HG03460 (cell line): ENCODE data around the gene WNT11.

Experiments
- ATAC-seq: cut with Tn5 transposase; IDR thresholded peaks from one replicate; pipeline ENCODE4 v1.9.1; 2021; ENCODE audit not compliant: unreplicated experiment

Gene WNT11

DNA sequence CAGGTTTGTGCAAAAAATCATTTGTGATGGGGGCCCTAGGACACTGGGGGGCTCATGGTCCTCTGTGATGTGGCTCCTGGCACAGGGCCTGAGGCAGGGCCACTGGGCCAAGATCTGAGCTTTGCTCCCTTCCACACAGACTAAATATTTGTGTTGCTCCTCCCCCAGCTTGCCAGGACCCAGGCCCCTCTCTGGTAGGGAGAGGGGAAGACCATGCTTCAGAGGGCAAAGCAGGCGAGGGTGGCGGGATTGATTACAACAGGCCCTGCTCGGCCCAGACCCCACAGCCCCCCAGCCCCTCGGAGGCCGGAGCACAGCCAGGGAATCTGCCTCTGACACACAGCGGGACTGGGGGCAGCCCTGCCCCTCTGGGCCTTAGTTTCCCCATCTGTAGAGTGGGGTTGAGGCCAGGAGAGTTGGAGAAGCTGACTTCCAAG, 29.0 kb downstream of the WNT11 start:
- ATAC-seq, result no peak

DNA sequence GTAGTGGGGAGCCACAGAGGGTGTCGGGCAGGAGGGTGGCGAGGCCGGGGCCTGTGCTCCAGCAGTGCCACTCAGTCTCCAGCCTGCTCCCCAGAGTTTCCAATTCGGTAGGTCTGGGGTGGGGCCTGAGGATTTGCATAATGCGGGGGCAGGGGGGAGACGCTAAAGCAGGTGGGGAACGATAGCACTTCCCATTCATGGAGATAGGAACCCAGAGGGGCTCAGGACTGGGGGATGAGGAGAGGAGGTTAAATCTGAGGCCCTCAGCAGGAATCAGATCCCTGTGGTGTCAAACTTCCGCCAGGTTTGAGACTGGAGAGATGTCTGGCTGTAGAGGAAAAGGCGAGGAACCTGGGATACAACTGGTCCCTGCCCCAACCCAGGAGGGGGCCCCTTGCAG, 29.8 kb downstream of the WNT11 start:
- no peak for ATAC-seq

DNA sequence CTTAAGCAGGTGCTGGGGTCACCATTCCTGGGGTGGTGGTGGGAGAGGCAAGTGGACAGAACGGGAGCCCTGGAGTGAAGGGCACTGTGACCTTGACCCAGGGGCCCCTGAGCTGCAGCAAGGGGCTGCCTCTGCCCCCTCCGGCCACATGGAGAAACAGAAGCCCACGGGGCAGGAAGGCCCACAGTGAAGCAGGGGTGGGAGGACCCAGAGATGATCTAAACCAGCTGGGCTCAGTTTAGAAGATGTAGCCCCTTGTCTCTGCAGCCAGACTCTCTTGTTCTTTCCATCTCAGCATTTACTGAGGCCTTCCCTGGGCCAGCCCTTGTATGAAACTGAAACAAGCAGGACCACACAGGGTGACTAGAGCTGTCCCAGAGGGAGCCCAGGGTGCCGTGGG, 30.5 kb downstream of the WNT11 start:
- ATAC-seq, result no peak

DNA sequence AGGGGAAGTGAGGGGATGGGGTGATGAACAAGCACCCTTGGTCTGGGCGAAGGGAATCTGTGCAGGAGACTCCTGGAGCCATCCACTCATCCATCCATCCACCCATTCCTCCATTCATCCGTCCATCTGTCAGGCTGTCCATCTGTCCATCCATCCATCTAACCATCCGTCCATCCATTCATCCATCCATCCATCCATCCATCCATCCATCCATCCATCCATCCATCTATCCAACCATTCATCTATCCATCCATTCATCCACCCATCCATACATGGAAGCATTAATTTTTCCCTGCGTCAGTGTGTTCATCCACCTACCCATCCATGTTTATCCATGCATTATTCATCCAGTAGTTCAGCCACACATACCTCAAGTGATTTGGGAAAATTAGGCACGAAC, 32.0 kb downstream of the WNT11 start:
- no peak for ATAC-seq

DNA sequence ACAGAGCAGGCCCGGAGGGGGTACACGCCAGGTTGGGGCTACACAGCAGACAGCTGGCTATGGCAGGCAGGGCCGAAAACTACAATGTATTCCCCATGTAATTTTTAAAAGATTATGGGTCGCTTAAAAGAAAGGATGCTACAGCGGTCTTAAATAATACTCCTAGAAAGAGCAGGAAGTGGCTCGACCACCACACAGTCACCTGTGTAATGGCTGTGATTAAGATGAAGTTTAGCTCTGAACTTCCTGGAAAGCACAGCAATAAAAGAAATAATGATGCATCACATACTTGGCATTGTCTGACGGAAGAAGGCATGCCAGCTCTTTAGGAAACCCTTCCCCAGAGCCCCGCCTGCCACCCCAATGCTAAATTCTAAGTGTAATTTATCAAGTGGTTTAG, 32.6 kb downstream of the WNT11 start:
- no peak for ATAC-seq

DNA sequence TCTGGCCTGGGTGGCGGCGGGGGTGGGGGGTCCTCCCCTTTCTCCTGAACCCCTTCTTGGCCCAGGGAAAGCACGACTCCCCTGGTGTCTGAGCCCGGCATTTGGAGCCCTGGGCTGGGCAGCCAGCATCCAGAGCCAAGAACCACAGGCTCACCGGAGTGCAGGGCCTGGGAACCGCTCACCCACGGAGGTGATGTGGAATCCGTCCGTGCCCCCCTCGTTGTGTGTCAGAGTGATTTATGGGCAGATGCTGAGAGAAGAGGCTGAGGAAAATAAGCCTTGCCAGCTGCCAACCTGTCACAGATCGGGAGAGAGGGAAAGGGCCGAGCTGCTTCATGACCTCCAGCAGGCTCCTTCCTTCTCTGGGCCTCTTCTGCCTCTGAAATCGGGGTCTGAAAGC, 33.7 kb downstream of the WNT11 start:
- ATAC-seq, result no peak

DNA sequence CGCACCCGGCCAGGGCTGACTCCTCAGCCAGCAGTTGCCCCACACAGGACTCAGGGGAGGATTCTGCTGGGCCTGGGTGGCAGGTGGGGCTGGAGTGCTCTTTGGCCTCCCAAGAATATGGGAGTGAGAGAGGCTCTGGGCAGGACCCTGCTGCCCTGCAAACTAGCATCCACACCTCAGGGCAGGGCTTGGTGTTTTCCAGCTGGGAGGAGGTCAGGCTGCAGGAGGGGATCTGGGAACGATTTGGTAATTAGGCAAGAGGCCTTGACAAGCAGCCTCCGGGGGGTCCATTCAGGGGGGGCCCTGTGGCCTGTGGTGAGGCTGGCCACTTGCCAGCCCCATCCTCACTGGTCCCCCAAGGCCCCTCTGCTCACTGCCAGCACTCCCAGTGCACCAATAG, 35.8 kb downstream of the WNT11 start:
- ATAC-seq, result no peak

DNA sequence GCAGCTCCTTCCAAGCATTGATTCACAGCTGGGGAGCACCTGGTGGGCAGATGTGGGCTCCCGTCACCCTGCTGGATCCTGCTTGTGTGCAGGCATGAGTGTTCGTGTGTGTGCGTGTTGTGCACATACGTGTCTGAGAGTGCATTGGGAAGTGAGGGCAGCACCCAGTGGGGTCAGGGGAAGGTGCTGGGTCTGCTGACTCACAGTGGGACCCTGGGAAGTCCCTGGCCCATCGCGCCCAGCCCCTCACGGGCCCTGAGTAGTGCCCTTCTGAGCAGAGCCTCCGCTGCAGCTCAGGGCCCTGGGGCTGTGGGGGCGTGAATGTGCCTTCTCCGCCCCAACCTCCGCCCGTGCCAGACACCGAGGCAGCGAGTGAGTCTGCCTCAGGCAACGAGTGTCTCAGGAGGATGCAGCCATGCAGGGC, 36.8 kb downstream of the WNT11 start:
- no peak for ATAC-seq

DNA sequence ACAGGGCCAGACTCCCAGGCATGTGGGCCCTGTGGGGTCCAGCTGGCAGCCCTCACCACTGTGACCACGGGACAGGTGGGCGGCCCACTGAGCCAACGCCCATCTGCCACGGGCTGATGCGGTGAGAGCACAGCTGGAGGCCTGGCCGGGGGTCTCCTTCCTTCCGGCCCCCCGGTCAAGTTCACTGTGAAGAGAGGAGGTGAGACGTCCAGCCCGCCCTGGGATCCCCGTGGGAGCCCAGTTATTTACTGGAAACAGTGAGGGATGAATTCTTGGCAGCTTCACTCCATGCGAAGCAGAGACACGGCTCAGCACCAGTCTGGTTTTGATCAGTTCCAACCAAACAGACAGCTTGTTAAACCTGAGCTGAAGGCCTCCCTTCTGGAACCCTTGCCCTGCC, 38.7 kb downstream of the WNT11 start:
- no peak for ATAC-seq

DNA sequence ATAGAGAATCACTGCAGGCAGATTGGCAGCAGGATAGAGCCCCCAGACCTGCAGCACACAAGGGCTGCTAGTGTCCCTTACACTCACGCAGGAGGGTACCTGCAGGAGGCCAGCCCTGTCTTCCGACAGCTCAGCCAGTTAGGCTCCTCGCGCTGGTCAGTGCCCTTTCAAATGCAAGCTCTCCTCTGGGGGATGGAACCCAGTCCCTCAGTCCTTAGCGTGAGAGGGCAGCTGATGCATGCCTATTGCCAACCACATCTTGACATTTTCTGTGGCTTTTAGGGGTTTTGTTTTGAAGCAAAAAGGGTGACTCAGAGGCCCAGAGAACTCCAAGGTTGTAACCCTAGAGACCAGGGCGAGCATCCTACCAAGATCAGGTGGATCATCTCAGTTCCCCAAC, 40.0 kb downstream of the WNT11 start:
- ATAC-seq, result peak; percentile 51

DNA sequence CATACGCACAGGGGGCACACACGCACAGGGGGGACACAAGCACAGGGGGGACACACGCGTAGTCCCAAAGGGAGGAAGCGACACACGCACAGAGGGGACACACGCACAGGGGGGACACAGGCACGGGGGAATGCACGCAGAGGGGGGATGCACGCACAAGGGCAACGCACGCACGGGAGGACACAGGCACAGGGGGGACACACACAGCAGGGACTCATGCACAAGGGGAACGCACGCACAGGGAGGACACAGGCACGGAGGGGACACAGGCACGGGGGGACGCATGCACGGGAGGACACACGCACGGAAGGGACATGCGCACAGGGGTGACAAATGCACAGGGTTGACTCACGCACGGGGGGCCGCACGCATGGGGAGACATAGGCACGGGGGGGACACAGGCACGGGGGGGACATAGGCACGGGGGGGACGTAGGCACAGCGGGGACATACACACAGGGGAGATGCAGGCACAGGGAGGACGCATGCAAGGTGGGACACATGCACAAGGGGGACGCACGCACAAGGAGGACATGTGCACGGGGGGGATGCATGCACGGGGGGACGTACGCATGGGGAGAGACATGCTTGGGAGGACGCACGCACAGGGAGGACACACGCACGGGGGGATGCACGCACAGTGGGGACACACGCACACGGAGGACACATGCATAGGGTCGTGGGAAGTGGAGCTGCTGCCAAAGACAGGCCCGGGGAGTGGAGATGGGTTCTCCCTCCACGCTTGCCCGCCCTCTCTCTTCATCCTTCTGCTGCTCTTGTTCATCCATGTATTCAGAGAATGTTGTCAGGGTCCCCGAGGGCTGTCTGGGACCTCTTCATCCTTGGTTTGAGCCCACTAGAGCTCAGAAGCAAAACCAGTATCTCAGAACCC, 41.2 kb downstream of the WNT11 start:
- no peak for ATAC-seq

DNA sequence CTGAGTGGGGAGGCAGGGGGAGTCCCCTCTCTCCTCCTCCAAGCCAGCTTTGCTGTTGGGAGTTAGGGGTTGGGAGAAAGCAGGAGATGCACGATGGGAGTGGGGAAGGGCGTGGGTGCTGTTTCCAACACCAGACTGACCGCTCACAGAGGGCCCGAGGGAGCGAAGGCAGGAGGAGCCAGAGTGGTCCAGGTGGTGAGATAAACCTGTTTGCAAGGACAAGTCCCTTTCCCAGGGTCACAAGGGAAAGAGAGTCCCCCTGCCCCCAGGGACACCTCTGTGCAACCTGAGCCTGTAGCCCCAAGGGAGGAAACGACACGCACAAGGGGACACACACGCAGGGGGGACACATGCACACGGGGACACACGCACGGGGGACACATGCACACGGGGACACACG, 42.2 kb downstream of the WNT11 start:
- ATAC-seq, result no peak

DNA sequence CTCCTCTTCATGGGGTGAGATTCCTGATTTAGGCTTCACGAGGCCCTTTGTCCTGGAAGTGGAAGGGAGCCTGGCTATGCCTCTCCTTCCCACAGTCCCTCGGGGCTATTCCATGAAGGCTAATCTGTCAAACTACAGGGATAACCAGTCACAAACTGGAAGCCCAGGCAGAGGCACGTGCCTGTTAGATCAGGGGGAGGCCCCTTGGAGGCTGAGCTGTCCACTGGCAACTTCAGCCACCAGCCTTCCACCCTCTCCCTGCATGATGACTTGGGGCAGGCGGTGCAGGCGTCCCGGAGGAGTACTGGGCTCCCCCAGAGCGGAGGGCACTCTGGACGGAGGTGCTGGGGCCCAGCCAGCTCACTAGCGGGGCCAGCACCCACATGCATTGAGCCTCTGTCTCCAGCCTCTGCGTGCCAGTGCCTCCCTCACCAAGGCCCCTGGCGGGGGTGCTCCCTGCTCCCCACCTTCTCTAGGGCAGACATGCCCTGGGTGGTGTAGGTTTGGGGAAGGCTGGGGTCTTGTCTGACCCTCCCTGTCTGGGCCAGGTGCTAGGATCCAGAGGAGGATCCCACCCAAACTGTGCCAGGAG, 42.9 kb downstream of the WNT11 start:
- ATAC-seq, result no peak

DNA sequence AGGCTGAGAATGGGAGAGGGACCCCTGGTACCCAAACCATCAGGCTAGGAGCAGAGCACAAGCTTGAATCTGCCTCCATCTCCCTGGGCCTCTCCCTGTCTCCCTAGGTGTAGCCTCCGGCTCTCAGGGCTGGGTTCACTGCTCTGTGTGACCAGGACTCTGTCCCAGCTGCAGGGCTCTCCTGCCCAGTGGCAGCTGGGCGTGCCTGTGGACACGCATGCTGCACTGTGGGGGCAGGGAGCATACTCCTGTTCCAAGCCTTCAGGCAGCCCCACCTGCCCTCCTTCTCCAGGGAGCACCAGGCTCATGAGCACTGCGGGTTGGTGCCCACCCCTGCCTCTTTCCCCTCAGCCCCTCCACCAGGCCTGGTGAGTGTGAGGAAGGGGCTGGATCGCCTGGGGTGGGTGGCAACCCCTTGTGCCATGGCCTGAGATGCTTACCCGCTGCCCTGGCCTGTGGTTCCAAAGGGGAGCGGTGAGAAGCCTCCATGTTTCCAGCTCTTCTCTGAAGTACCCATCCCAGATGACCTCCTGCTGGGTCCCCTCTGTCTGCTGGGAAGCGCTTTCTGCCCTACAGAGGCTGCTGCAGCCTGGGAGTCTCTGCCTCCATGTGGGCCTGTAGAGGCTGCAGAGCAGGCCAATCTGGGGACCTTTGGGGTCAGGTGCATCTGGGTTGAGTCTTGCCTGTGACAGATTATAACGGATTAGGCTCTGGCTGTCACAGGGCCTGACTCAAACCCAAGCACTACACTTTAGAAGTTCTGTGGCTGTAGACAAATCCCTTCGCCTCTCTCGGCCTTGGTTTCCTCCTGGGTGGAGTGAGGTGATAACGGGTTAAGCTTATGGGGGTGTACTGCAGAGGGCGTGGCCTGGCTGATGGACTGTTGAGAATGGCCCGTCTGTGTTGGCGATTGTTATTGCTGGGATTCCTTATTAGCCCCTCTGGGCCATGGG, 43.7 kb downstream of the WNT11 start:
- no peak for ATAC-seq

DNA sequence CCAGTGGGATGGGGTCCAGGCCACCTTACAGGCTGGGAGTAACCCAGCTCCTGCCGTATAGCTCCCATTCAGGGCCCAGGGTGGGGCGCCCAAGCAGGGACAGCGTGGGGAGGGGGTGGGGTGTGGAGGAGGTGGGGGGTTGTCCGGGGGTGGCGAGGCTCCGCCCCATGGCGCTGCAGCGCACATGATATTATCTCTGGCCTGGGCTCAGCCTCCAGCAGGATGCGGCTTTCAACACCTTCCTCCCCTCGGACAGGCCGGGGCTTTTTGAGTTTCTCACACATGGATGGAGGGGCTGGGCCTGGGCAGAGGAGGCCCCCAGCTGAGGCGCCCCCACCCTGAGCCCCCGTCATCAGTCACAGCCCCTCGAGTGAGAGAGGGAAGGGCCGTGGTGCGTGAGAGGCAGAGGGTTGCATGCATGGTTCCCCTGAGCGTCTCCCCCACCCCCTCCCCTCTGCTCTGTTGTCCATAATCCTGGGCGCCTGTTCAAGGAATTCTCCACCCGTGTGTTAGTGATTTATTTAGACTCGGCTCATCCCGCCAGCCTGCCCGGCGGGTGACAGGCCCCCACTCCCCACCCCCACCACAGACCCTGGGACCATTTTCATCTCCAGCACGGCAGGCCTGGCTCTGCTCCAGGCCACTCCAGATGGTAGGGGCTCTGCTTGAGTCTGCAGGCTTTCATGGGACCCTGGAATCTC, 44.9 kb downstream of the WNT11 start:
- ATAC-seq, result no peak

DNA sequence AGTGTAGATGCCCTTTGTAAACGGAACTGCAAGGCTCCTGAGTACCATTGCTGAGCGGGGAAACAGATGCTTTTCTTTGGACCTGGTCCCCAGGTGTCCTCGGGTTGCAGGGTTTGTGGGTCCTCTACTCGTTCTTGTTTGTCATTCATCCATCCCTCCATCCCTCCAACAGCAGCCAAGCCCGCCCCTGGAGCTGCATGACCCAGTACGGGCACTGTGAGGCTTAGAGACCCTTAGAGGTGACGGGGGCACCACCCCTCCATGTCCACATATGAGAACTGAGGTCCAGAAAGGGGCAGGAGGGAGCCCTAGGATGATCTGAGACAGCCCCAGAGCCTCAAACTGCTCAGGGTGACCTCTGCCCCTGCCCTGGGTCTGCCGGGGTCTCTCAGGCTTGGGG, 45.4 kb downstream of the WNT11 start:
- ATAC-seq, result no peak

DNA sequence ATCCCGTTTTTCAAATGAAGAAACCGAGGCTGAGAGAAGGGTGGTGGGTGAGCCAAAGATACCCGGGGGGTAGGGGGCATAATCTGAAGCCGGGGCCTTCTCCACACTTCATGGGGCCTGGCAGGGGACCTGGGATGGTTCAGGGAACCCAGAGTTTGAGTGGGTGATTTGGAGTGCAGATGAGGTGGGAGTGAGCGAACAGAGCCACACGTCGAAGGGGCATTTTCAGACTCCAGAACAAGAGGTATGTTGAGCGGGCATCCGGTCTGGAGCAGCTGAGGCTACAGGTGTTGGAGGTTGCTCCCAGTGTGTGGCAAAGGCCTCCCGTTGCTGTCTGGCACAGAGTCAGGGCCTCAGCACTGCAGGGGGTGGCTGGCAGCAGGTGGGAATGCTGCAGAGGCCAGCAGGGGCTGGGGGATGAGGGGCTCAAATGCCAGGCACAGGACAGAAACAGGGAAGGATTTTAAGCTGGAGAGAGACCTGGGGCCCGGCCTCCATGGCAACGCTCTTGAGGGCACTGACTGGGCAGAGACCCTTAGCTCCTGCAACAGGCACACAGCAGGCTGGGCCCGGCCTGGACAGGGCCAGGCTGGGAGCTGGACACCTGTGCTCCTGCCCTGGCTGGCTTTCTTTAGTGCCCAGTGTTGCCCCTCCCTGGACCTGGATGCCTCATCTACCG, 46.2 kb downstream of the WNT11 start:
- no peak for ATAC-seq

DNA sequence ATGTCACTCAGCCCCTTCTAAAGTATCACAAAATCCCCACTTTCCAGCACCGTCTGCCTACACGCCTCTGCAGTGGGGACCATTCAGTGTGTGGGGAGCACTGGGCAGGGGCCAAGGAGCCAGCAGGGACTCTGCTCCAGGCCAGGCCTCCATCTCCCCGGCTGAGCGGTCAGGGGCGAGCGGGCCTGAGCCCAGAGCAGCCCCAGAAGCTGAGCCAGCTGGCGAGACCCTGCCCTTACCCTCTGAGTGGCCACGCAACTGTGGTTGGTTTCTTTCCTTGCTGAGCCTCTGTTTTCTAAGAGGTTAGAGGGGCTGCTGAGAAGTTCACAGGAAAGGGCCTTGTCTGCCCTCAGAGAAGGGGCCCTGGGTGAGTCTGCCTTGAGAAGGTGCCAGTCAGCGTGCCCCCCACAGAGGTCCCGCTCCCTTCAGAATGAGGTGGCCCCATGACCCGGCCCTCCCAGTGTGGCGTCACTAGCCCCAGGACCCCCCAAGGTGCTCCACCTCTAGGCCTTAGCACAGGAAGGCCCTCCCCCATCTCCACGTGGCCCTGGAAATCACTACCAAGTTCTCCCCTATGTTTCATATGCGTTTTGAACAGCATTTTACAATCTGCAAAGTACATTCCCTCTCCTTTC, 46.9 kb downstream of the WNT11 start:
- ATAC-seq, result no peak

DNA sequence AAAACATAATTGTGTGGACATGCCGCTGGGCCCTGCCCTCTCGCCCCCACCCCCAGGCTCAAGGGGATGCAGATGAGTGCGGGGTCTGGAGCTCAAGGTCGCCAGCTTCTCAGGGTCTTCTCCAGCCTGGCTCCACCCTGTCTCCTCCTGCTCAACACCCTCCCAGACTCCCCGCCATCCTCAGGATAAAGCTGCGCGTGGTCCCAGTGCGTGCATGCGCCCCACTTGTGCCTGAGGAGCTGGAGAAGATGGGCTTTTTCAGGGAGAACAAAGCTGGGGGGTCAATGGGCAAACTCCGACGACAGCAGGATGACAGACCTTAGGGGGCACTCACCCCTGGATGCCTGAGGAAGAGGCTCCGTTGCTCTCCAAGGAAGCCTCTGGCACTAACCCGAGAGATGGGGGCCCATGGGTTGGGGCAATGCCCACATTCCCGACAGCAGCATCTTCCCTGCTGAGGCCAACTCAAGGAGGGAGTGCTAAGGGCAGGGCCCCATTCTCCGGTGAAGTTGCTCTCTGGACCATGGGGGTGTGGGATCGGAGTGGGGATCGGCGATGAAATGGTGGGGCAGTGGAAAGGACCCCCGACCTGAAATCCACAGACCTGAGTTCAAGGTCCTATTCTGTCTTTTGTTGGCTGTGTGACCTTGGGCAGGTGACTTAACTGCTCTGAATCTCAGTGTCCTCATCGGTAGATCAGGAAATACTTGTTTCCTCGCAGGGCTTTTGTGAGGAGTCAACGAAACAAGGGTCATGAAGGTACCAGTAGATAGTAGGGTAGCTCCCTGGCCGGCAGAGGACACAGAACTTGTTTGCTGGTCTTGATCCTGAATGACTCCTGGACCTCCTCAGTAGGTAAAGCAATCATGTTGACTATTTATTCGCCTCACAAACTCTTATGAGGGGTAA, 47.7 kb downstream of the WNT11 start:
- no peak for ATAC-seq
